ENCODE results near the gene MYL12B. TPM values are rescaled to one million over a fixed set of nuclear protein-coding genes. Genes with fewer than 3 reads are reported as not detected.

The MYL12B gene
- polyA plus RNA-seq, 2 of the 4 experiments (the other 2 are of a cell fraction), result 419 to 498 TPM

GRCh38 chr18:3247240-3248061 lies 14.5 kb upstream of the MYL12B start, which contains the start of gene MYL12A (continued):
- TF ChIP-seq RARB (CRISPR knock-in tag; IDR thresholded peaks at IDR 0.05) (no peak), HEYL (CRISPR knock-in tag; IDR thresholded peaks at IDR 0.05) (no peak), MAX (IDR thresholded peaks at IDR 0.05) (peak; percentile 76), SMC3 (IDR thresholded peaks at IDR 0.05) (no peak), EHMT2 (IDR thresholded peaks at IDR 0.05; ENCODE audit: low read depth) (no peak), NR3C1 (IDR thresholded peaks at IDR 0.05) (no peak), HOXB13 (CRISPR knock-in tag; IDR thresholded peaks at IDR 0.05; ENCODE audit: low read depth) (no peak), ZSCAN20 (CRISPR knock-in tag; IDR thresholded peaks at IDR 0.05) (no peak), RNF2 (IDR thresholded peaks at IDR 0.05; ENCODE audit: borderline replicate concordance, low read depth) (no peak), BCL3 (IDR thresholded peaks at IDR 0.05) (peak; percentile 35; the same call in 1 of the 3 replicates), POLR2A (IDR thresholded peaks at IDR 0.05; ENCODE audit: low read length) (peak; percentile 82), TP53 (CRISPR knock-in tag; IDR thresholded peaks at IDR 0.05) (0 out of 2 replicates have a peak, but pooled peaks have one; percentile 28), HMGXB4 (CRISPR knock-in tag; IDR thresholded peaks at IDR 0.05; ENCODE audit: borderline replicate concordance) (no peak; the same call in 1 of the 2 replicates), REST (IDR thresholded peaks at IDR 0.05) (peak; percentile 21; the same call in 1 of the 2 replicates), JUN (IDR thresholded peaks at IDR 0.05) (peak; percentile 34 to 68; a peak in 3 of 5 replicates), RAD21 (conservative IDR thresholded peaks at IDR 0.05 in 1 of 2, IDR thresholded peaks at IDR 0.05 in 1 of 2) (no peak), E2F6 (IDR thresholded peaks at IDR 0.05; ENCODE audit: borderline replicate concordance, low read depth) (peak; percentile 46; the same call in 1 of the 2 replicates), NFE2L2 (conservative IDR thresholded peaks at IDR 0.05; ENCODE audit: low read length) (no peak)
